ENCODE measurements around the gene UNC5C. TPM values are rescaled to one million over a fixed set of nuclear protein-coding genes. Genes with fewer than 3 reads are reported as not detected.

UNC5C gene
- total RNA-seq, 2 experiments from 2014 or later, result not detected

GRCh38 chr4:95209927-95210326 is 338.8 kb downstream of the UNC5C start:
- no peaks in the 10 kb centered on the region for H3K36me3 ChIP-seq (ENCODE audit: insufficient read depth, low read length)
- H3K27ac ChIP-seq (ENCODE audit: low read depth in 1 of 2, low read length in 2 of 2), result no peak overlapping the region
- no peak for ATAC-seq (ENCODE audit: poor library complexity)
- no peak overlapping the region for H3K4me3 Mint-ChIP-seq
- intact Hi-C loops (cut with DNase I, micrococcal nuclease), result no loop called here
- H3K27me3 ChIP-seq (ENCODE audit: control insufficient read depth in 1 of 2, insufficient read depth in 2 of 2, low read length in 2 of 2), result no peaks in the 10 kb centered on the region
- no peaks in the 10 kb centered on the region for H3K4me1 Mint-ChIP-seq (ENCODE audit: low read depth)
- DNase-seq, result no peak
- no peak for TF ChIP-seq CTCF (IDR thresholded peaks at IDR 0.05)
- H3K9me3 ChIP-seq (ENCODE audit: control insufficient read depth in 1 of 2, insufficient read depth in 1 of 2, low read length in 2 of 2), result no peaks in the 10 kb centered on the region
- no peaks in the 10 kb centered on the region for H3K9me3 Mint-ChIP-seq
- ChIA-PET CTCF (no interaction called here), POLR2A (no interaction called here)
- H3K27me3 Mint-ChIP-seq, result no peaks in the 10 kb centered on the region
- no peaks in the 10 kb centered on the region for H3K4me1 ChIP-seq (ENCODE audit: insufficient read depth, low read length)
- no peaks in the 10 kb centered on the region for H3K36me3 Mint-ChIP-seq (ENCODE audit: low read depth)
- no peak overlapping the region for H3K27ac Mint-ChIP-seq
- H3K4me3 ChIP-seq (ENCODE audit: low read length), result no peak overlapping the region

GRCh38 chr4:95204873-95205272 is 343.9 kb downstream of the UNC5C start:
- ChIA-PET CTCF (interaction anchor here (0.6 kb wide), 1 partner anchor 16 kb away, joined by 3 read pairs; no protein-coding TSS in a partner anchor), POLR2A (no interaction called here)
- intact Hi-C loops (cut with DNase I, micrococcal nuclease), result no loop called here
- ATAC-seq (ENCODE audit: poor library complexity), result no peak
- Mint-ChIP-seq H3K4me3 (no peak overlapping the region), H3K27ac (no peak overlapping the region), H3K27me3 (no peaks in the 10 kb centered on the region), H3K36me3 (ENCODE audit: low read depth) (no peaks in the 10 kb centered on the region), H3K9me3 (no peaks in the 10 kb centered on the region), H3K4me1 (ENCODE audit: low read depth) (no peaks in the 10 kb centered on the region)
- Histone ChIP-seq H3K36me3 (ENCODE audit: insufficient read depth, low read length) (no peaks in the 10 kb centered on the region), H3K9me3 (ENCODE audit: control insufficient read depth in 1 of 2, insufficient read depth in 1 of 2, low read length in 2 of 2) (no peaks in the 10 kb centered on the region), H3K4me3 (ENCODE audit: low read length) (no peak overlapping the region), H3K27me3 (ENCODE audit: control insufficient read depth in 1 of 2, insufficient read depth in 2 of 2, low read length in 2 of 2) (no peaks in the 10 kb centered on the region), H3K27ac (ENCODE audit: low read depth in 1 of 2, low read length in 2 of 2) (no peak overlapping the region), H3K4me1 (ENCODE audit: insufficient read depth, low read length) (no peaks in the 10 kb centered on the region)
- TF ChIP-seq CTCF (IDR thresholded peaks at IDR 0.05), result no peak
- DNase-seq, result no peak

- TF ChIP-seq CTCF (IDR thresholded peaks at IDR 0.05), result no peak
- Histone ChIP-seq H3K27ac (ENCODE audit: low read depth in 1 of 2, low read length in 2 of 2) (no peak overlapping the region), H3K36me3 (ENCODE audit: insufficient read depth, low read length) (no peaks in the 10 kb centered on the region), H3K27me3 (ENCODE audit: control insufficient read depth in 1 of 2, insufficient read depth in 2 of 2, low read length in 2 of 2) (no peaks in the 10 kb centered on the region), H3K9me3 (ENCODE audit: control insufficient read depth in 1 of 2, insufficient read depth in 1 of 2, low read length in 2 of 2) (no peaks in the 10 kb centered on the region), H3K4me1 (ENCODE audit: insufficient read depth, low read length) (no peaks in the 10 kb centered on the region), H3K4me3 (ENCODE audit: low read length) (no peak overlapping the region)
- CTCF ChIA-PET, result no interaction called here
- H3K4me1 Mint-ChIP-seq (ENCODE audit: low read depth), result no peaks in the 10 kb centered on the region
- H3K4me3 Mint-ChIP-seq, result no peak overlapping the region
- no peaks in the 10 kb centered on the region for H3K36me3 Mint-ChIP-seq (ENCODE audit: low read depth)
- no peak for DNase-seq
- no peak for ATAC-seq (ENCODE audit: poor library complexity)
- H3K27ac Mint-ChIP-seq, result no peak overlapping the region
- intact Hi-C loops (cut with DNase I, micrococcal nuclease), result no loop called here
- H3K27me3 Mint-ChIP-seq, result no peaks in the 10 kb centered on the region
- no peaks in the 10 kb centered on the region for H3K9me3 Mint-ChIP-seq
- POLR2A ChIA-PET, result no interaction called here
Measured at GRCh38 chr4:95204267-95204844, 344.4 kb downstream of the UNC5C start.
